HepG2 (cell line): ENCODE measurements around the gene C9. TPM values are rescaled to one million over a fixed set of nuclear protein-coding genes. Genes with fewer than 3 reads are reported as not detected.

Experiments
- ATAC-seq: fragments of 200-7000 bp; cut with Tn5 transposase; 3 replicates; pipeline ENCODE4 v1.9.1; 2020; ENCODE audit warnings: mild to moderate bottlenecking, moderate library complexity
- BruUV-seq: library from RNA; stranded (reverse); fragments of 400-500 nt; replicated peaks from 2 replicates; lab custom pipeline; 2021; lab: Mats Ljungman, UMichigan
- CTCF ChIA-PET: fragments of 300-600 bp; formaldehyde crosslinking; extraction: SDS; loops from one replicate; lab custom pipeline; 2021; ENCODE audit warnings: low total read pairs, inconsistent platforms, low intra/inter-chr PET ratio; lab: Yijun Ruan, JAX
- POLR2A ChIA-PET: fragments of 350-600 bp; sonication (Branson Sonifier 250); formaldehyde crosslinking; loops from one replicate; lab custom pipeline; 2020; ENCODE audit warnings: antibody characterized with exemption, inconsistent platforms; lab: Yijun Ruan, JAX
- DNase-seq: peaks from one replicate; pipeline ENCODE4 v3.0.0-alpha.2; 2015; ENCODE audit warnings: low spot score
- FAIRE-seq: peaks from 3 replicates; lab custom pipeline; 2011; peaks lifted over from hg19 to GRCh38; lab: Jason Lieb, UNC
- H2AFZ ChIP-seq: one replicate; pipeline ENCODE4 v1.6.1; 2011; ENCODE audit warnings: low read length, inconsistent platforms
- H3K27ac ChIP-seq: fragments of 300-600 bp; 3 replicates; pipeline ENCODE4 v1.8.0; 2011; ENCODE audit warnings: mixed run types, mild to moderate bottlenecking, mixed read lengths, low read length, inconsistent platforms; ENCODE audit not compliant: insufficient read depth; ENCODE audit errors: extremely low read length
- H3K27me3 ChIP-seq, 2 experiments: fragments of 200-600 bp in 1 of 2; 2 replicates in 1 of 2; 3 replicates in 1 of 2; pipeline versions ENCODE4 v1.6.0 to v1.8.0; 2011; ENCODE audit warnings: low read length in 2 of 2, mild to moderate bottlenecking in 2 of 2, moderate library complexity in 2 of 2, inconsistent platforms in 1 of 2; ENCODE audit not compliant: insufficient read depth in 2 of 2, control insufficient read depth in 1 of 2
- H3K36me3 ChIP-seq, 2 experiments: fragments of 200-600 bp in 1 of 2; replicated peaks in 1 of 2; 2 replicates in 1 of 2; 3 replicates in 1 of 2; pipeline versions ENCODE4 v1.5.1 to v1.8.0; 2011; ENCODE audit warnings: low read length in 2 of 2, inconsistent platforms in 1 of 2; ENCODE audit not compliant: insufficient read depth in 2 of 2, control insufficient read depth in 1 of 2
- H3K4me1 ChIP-seq: 2 replicates; pipeline ENCODE4 v1.5.1; 2012; ENCODE audit warnings: low read length, inconsistent platforms; ENCODE audit not compliant: insufficient read depth
- H3K4me2 ChIP-seq: 2 replicates; pipeline ENCODE4 v1.6.0; 2011; ENCODE audit warnings: low read depth, low read length, inconsistent platforms
- H3K4me3 ChIP-seq, 3 experiments: fragments of 200-600 bp in 1 of 3; sonication (generic), shearing (Covaris generic) in 1 of 3; replicated peaks in 1 of 3; 2 replicates each; pipeline ENCODE4 v1.5.1; 2011 to 2016; ENCODE audit warnings: low read length in 3 of 3, inconsistent platforms in 2 of 3, low read depth in 2 of 3, mild to moderate bottlenecking in 2 of 3, control low read depth in 1 of 3, mixed read lengths in 1 of 3; ENCODE audit not compliant: insufficient read depth in 1 of 3
- H3K79me2 ChIP-seq: one replicate; pipeline ENCODE4 v1.6.1; 2011; ENCODE audit warnings: low read length, inconsistent platforms; ENCODE audit not compliant: insufficient read depth
- H3K9ac ChIP-seq: 2 replicates; pipeline ENCODE4 v1.6.0; 2011; ENCODE audit warnings: mild to moderate bottlenecking, low read depth, low read length, inconsistent platforms; ENCODE audit not compliant: insufficient read depth
- H3K9me3 ChIP-seq: 2 replicates; pipeline ENCODE4 v1.5.1; 2012; ENCODE audit warnings: mild to moderate bottlenecking, low read length
- H4K20me1 ChIP-seq: 2 replicates; pipeline ENCODE4 v1.6.0; 2011; ENCODE audit warnings: inconsistent platforms, mild to moderate bottlenecking, low read length, moderate library complexity; ENCODE audit not compliant: insufficient read depth
- CREBL2 ChIP-seq: sonication (generic); formaldehyde crosslinking; IDR thresholded peaks from 2 replicates; pipeline ENCODE4 v1.8.1; 2023; ENCODE audit warnings: missing genetic modification reagents, mild to moderate bottlenecking, borderline replicate concordance
- GLMP ChIP-seq: sonication (generic); formaldehyde crosslinking; IDR thresholded peaks from 2 replicates; pipeline ENCODE4 v1.9.0; 2021; ENCODE audit warnings: missing genetic modification reagents, mild to moderate bottlenecking, borderline replicate concordance
- GTF3A ChIP-seq: sonication (generic); formaldehyde crosslinking; conservative IDR thresholded peaks from 2 replicates; pipeline ENCODE4 v1.4.0; 2020; ENCODE audit warnings: mild to moderate bottlenecking, missing genetic modification reagents
- HNF4A ChIP-seq: sonication (generic); formaldehyde crosslinking; IDR thresholded peaks from 2 replicates; pipeline ENCODE4 v1.4.0; 2020; ENCODE audit warnings: missing genetic modification reagents
- KDM3A ChIP-seq: IDR thresholded peaks from 2 replicates; pipeline ENCODE4 v1.6.1; 2018; ENCODE audit warnings: low read depth, missing compliant biosample characterization
- MAZ ChIP-seq, 2 experiments: sonication (generic) in 1 of 2; formaldehyde crosslinking in 1 of 2; IDR thresholded peaks; 2 replicates each; pipeline versions ENCODE4 v1.5.0 to v1.6.1; 2012 to 2020; ENCODE audit warnings: low read depth in 2 of 2, mild to moderate bottlenecking in 2 of 2, borderline replicate concordance in 1 of 2, improper control_type of control experiment in 1 of 2, low read length in 1 of 2, missing genetic modification reagents in 1 of 2, moderate library complexity in 1 of 2
- NR1H2 ChIP-seq: sonication (generic); formaldehyde crosslinking; IDR thresholded peaks from 2 replicates; pipeline ENCODE4 v1.8.1; 2022; ENCODE audit warnings: low read depth, missing genetic modification reagents, borderline replicate concordance
- PHB2 ChIP-seq: fragments of 450-650 bp; IDR thresholded peaks from 2 replicates; pipeline ENCODE4 v1.6.1; 2018; ENCODE audit not compliant: partially characterized antibody
- TBX3 ChIP-seq: fragments of 450-650 bp; IDR thresholded peaks from 2 replicates; pipeline ENCODE4 v1.6.1; 2017; ENCODE audit warnings: antibody characterized with exemption, mild to moderate bottlenecking, inconsistent platforms, borderline replicate concordance
- TCF7L2 ChIP-seq: IDR thresholded peaks from 2 replicates; pipeline ENCODE4 v1.6.1; 2011; ENCODE audit warnings: mild to moderate bottlenecking, low read depth, low read length, moderate library complexity
- ZNF138 ChIP-seq: sonication (generic); formaldehyde crosslinking; IDR thresholded peaks from 2 replicates; pipeline ENCODE4 v1.5.0; 2020; ENCODE audit warnings: mild to moderate bottlenecking, low read depth, missing genetic modification reagents
- ZNF253 ChIP-seq: sonication (generic); formaldehyde crosslinking; IDR thresholded peaks from 2 replicates; pipeline ENCODE4 v1.8.0; 2022; ENCODE audit warnings: mild to moderate bottlenecking, missing genetic modification reagents, borderline replicate concordance
- ZNF263 ChIP-seq: sonication (generic); formaldehyde crosslinking; IDR thresholded peaks from 2 replicates; pipeline ENCODE4 v1.4.0; 2020; ENCODE audit warnings: missing genetic modification reagents
- ZNF749 ChIP-seq: sonication (generic); formaldehyde crosslinking; IDR thresholded peaks from 2 replicates; pipeline ENCODE4 v1.8.0; 2022; ENCODE audit warnings: mild to moderate bottlenecking, missing genetic modification reagents, moderate library complexity, borderline replicate concordance
- WGBS: methylation state at CpG from one replicate; pipeline ENCODE4 v1.1.6; 2017; ENCODE audit warnings: low lambda C conversion rate; 5-methylcytosine and 5-hydroxymethylcytosine counted together
- in situ Hi-C: cut with HindIII; loops from 2 replicates; pipeline ENCODE4 v1.10.0; 2017; ENCODE audit warnings: low pct_unique_long_range_greater_than_20kb; ENCODE audit not compliant: extremely low pct_ligation_motif_present
- intact Hi-C: fragments of 100-400 bp; cut with micrococcal nuclease; formaldehyde crosslinking; loops from one replicate; pipeline ENCODE4 v1.10.0; 2022; ENCODE audit not compliant: unreplicated experiment
- polyA plus RNA-seq, 8 experiments: library from polyadenylated mRNA; depleted of rRNA in 3 of 8; stranded (reverse) in 7 of 8; unstranded in 1 of 8; fragments of >200 nt; fragmentation: Illumina TruSeq in 4 of 8; extraction: Trizol in 4 of 8; gene quantifications; 2 replicates each; pipeline versions ENCODE4 v1.2.1 to v1.2.3, GENCODE V29; 2011 to 2016; ENCODE audit warnings: low read depth in 4 of 8, missing spikeins in 1 of 8, mixed read lengths in 1 of 8; ENCODE audit not compliant: insufficient read depth in 1 of 8
- total RNA-seq, 5 experiments: library from RNA; depleted of rRNA; stranded (reverse); fragments of >200 nt; fragmentation: Illumina TruSeq; extraction: Trizol; gene quantifications; 2 replicates each; pipeline ENCODE4 v1.2.3, GENCODE V29; 2016; ENCODE audit warnings: low read depth in 1 of 5
- TF ChIP-seq, protein P1 (sequence below): sonication (generic); formaldehyde crosslinking; IDR thresholded peaks from 2 replicates; pipeline ENCODE4 v1.4.0; 2020; ENCODE audit warnings: missing genetic modification reagents, borderline replicate concordance
- TF ChIP-seq, protein P2 (sequence below): sonication (generic); formaldehyde crosslinking; IDR thresholded peaks from 2 replicates; pipeline ENCODE4 v1.4.0; 2020; ENCODE audit warnings: missing genetic modification reagents, borderline replicate concordance
- TF ChIP-seq, protein P3 (sequence below): IDR thresholded peaks from 2 replicates; pipeline ENCODE4 v1.6.1; 2016; ENCODE audit warnings: low read depth

Gene C9
- total and polyA plus RNA-seq, 2 of the 13 experiments (the other 11 are each of a cell fraction or from before 2014, with no cell fraction given), result not detected

- DNase-seq, result no peak
- POLR2A ChIA-PET, result no interaction called here
- no peak overlapping the region for H3K4me3 ChIP-seq
- no peak overlapping the region for H3K4me2 ChIP-seq
- H3K4me1 ChIP-seq, result no peaks in the 10 kb centered on the region
- no peaks in the 10 kb centered on the region for H3K79me2 ChIP-seq
- H3K36me3 ChIP-seq, result no peaks in the 10 kb centered on the region
- no TSS peak for BruUV-seq
- in situ Hi-C loops, result no loop called here
- TF ChIP-seq ZNF253 (CRISPR knock-in tag), result no peak
- no peak for TF ChIP-seq PHB2
- TF ChIP-seq GLMP, result no peak
- no peak for TF ChIP-seq KDM3A (CRISPR knock-in tag)
- no peak for TF ChIP-seq ZNF263 (CRISPR knock-in tag)
- TF ChIP-seq, protein P1, sequence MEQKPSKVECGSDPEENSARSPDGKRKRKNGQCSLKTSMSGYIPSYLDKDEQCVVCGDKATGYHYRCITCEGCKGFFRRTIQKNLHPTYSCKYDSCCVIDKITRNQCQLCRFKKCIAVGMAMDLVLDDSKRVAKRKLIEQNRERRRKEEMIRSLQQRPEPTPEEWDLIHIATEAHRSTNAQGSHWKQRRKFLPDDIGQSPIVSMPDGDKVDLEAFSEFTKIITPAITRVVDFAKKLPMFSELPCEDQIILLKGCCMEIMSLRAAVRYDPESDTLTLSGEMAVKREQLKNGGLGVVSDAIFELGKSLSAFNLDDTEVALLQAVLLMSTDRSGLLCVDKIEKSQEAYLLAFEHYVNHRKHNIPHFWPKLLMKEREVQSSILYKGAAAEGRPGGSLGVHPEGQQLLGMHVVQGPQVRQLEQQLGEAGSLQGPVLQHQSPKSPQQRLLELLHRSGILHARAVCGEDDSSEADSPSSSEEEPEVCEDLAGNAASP (CRISPR knock-in tag), result no peak
- TF ChIP-seq, protein P2, sequence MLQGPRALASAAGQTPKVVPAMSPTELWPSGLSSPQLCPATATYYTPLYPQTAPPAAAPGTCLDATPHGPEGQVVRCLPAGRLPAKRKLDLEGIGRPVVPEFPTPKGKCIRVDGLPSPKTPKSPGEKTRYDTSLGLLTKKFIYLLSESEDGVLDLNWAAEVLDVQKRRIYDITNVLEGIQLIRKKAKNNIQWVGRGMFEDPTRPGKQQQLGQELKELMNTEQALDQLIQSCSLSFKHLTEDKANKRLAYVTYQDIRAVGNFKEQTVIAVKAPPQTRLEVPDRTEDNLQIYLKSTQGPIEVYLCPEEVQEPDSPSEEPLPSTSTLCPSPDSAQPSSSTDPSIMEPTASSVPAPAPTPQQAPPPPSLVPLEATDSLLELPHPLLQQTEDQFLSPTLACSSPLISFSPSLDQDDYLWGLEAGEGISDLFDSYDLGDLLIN, result no peak
- TF ChIP-seq, protein P3, sequence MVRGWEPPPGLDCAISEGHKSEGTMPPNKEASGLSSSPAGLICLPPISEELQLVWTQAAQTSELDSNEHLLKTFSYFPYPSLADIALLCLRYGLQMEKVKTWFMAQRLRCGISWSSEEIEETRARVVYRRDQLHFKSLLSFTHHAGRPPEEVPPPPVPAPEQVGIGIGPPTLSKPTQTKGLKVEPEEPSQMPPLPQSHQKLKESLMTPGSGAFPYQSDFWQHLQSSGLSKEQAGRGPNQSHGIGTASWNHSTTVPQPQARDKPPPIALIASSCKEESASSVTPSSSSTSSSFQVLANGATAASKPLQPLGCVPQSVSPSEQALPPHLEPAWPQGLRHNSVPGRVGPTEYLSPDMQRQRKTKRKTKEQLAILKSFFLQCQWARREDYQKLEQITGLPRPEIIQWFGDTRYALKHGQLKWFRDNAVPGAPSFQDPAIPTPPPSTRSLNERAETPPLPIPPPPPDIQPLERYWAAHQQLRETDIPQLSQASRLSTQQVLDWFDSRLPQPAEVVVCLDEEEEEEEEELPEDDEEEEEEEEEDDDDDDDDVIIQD, result no peak
- no peak for TF ChIP-seq NR1H2
- no peak for TF ChIP-seq TBX3
- TF ChIP-seq HNF4A (CRISPR knock-in tag), result no peak
- no peak for TF ChIP-seq ZNF749 (CRISPR knock-in tag)
- TF ChIP-seq GTF3A (CRISPR knock-in tag), result no peak
- no peak for TF ChIP-seq MAZ (IDR thresholded peaks at IDR 0.05; ENCODE audit: borderline replicate concordance, low read depth, low read length)
- TF ChIP-seq MAZ (CRISPR knock-in tag; IDR thresholded peaks at IDR 0.05; ENCODE audit: low read depth), result no peak
- no peak for TF ChIP-seq ZNF138 (CRISPR knock-in tag)
- TF ChIP-seq CREBL2 (CRISPR knock-in tag), result no peak
- no peak for TF ChIP-seq TCF7L2
- TF ChIP-seq, all 625 proteins: peak for 0
- 18% methylated on average over 2 of the region's 2 CpGs for WGBS
- FAIRE-seq (no peak), ATAC-seq (no peak)
- Histone ChIP-seq H3K27me3 (no peaks in the 10 kb centered on the region), H3K9ac (no peak overlapping the region), H3K9me3 (no peaks in the 10 kb centered on the region), H3K27ac (no peak overlapping the region), H4K20me1 (no peaks in the 10 kb centered on the region), H2AFZ (no peak overlapping the region)
- CTCF ChIA-PET, result no interaction called here
- intact Hi-C loops, result no loop called here
These were observed 94.0 kb downstream of the C9 start for GRCh38 chr5:39270225-39270848.
